Measurements from ENCODE around the gene SPA17. TPM values are rescaled to one million over a fixed set of nuclear protein-coding genes. Genes with fewer than 3 reads are reported as not detected.
A peak's percentile ranks its signal among the peaks of the same experiment; 100 is the strongest.

Gene SPA17
- total RNA-seq, 1 experiment from 2014 or later = 14.0 TPM

GRCh38 chr11:124740277-124740882, 66.7 kb downstream of the SPA17 start:
- DNase-seq = peak; percentile 60

GRCh38 chr11:124742555-124742954, 68.9 kb downstream of the SPA17 start:
- H3K4me2 ChIP-seq (ENCODE audit: low read length) = no peak overlapping the region
- BruUV-seq (replicated peaks) = no TSS peak
- no peak overlapping the region for H3K27ac ChIP-seq (ENCODE audit: low read length)
- TF ChIP-seq CTCF (conservative IDR thresholded peaks at IDR 0.05; ENCODE audit: low read depth, low read length) (no peak), EZH2 (IDR thresholded peaks at IDR 0.05; ENCODE audit: low read length, unreplicated experiment) (no peak), EZH2phosphoT487 (IDR thresholded peaks at IDR 0.05; ENCODE audit: borderline replicate concordance, low read length) (no peak)
- no peaks in the 10 kb centered on the region for H3K9me2 ChIP-seq (replicated peaks; ENCODE audit: low read length)
- peaks cover 30% of the 10 kb centered on the region for H3K4me1 ChIP-seq (ENCODE audit: insufficient read depth, low read length)
- H3K79me2 ChIP-seq (ENCODE audit: low read length) = no peaks in the 10 kb centered on the region
- H3K4me3 ChIP-seq (ENCODE audit: low read length) = no peak overlapping the region
- no peak overlapping the region for H3K9ac ChIP-seq (ENCODE audit: low read length)
- H3F3A ChIP-seq (ENCODE audit: low read length, unreplicated experiment) = no peaks in the 10 kb centered on the region
- POLR2A ChIA-PET (ENCODE audit: unreplicated experiment) = interaction anchor here (0.7 kb wide), 1 partner anchor 407 kb away, joined by 3 read pairs; no protein-coding TSS in a partner anchor
- ATAC-seq (no peak), DNase-seq (no peak)
- CTCF ChIA-PET = no interaction called here
- no peaks in the 10 kb centered on the region for H3K36me3 ChIP-seq (ENCODE audit: low read depth, low read length)
- intact Hi-C loops (cut with micrococcal nuclease) = loop anchor here (10.0 kb wide), 1 partner anchor 52 kb away; no protein-coding TSS in a partner anchor
- no peak overlapping the region for H2AFZ ChIP-seq (ENCODE audit: low read length)
- H3K9me3 ChIP-seq (ENCODE audit: low read length) = no peaks in the 10 kb centered on the region
- no peaks in the 10 kb centered on the region for H4K20me1 ChIP-seq (ENCODE audit: low read length)
- no peaks in the 10 kb centered on the region for H3K27me3 ChIP-seq (ENCODE audit: low read length)

More at GRCh38 chr11:124740277-124740882, 66.7 kb downstream of the SPA17 start:
- ATAC-seq = peak; percentile 63
- ChIA-PET POLR2A (ENCODE audit: unreplicated experiment) (interaction anchor here (0.5 to 1.0 kb wide), 4 partner anchors 66 to 634 kb away, joined by 6 to 16 read pairs (median 8); partner anchors contain the start of genes SIAE and SPA17), CTCF (interaction anchor here (0.6 to 1.4 kb wide), 3 partner anchors 13 to 71 kb away, joined by 3 to 5 read pairs (median 3); no protein-coding TSS in a partner anchor)
- Histone ChIP-seq H3K4me3 (ENCODE audit: low read length) (peak overlapping the region; percentile 85), H3K27ac (ENCODE audit: low read length) (no peak overlapping the region), H3K36me3 (ENCODE audit: low read depth, low read length) (no peaks in the 10 kb centered on the region), H3K9ac (ENCODE audit: low read length) (peak overlapping the region; percentile 38), H3K9me3 (ENCODE audit: low read length) (no peaks in the 10 kb centered on the region), H4K20me1 (ENCODE audit: low read length) (no peaks in the 10 kb centered on the region), H2AFZ (ENCODE audit: low read length) (peak overlapping the region; percentile 93), H3K79me2 (ENCODE audit: low read length) (no peaks in the 10 kb centered on the region), H3K9me2 (replicated peaks; ENCODE audit: low read length) (no peaks in the 10 kb centered on the region), H3K27me3 (ENCODE audit: low read length) (no peaks in the 10 kb centered on the region), H3K4me2 (ENCODE audit: low read length) (peak overlapping the region; percentile 91), H3F3A (ENCODE audit: low read length, unreplicated experiment) (no peaks in the 10 kb centered on the region), H3K4me1 (ENCODE audit: insufficient read depth, low read length) (peaks cover 18% of the 10 kb centered on the region)
- TF ChIP-seq EZH2phosphoT487 (IDR thresholded peaks at IDR 0.05; ENCODE audit: borderline replicate concordance, low read length) = no peak
- TF ChIP-seq EZH2 (IDR thresholded peaks at IDR 0.05; ENCODE audit: low read length, unreplicated experiment) = no peak
- TF ChIP-seq CTCF (conservative IDR thresholded peaks at IDR 0.05; ENCODE audit: low read depth, low read length) = peak; percentile 70
- BruUV-seq (replicated peaks) = no TSS peak
- intact Hi-C loops (cut with micrococcal nuclease) = loop anchor here (1.0 to 10.0 kb wide), 2 partner anchors 54 to 71 kb away; no protein-coding TSS in a partner anchor

GRCh38 chr11:124743050-124743449, 69.3 kb downstream of the SPA17 start:
- Histone ChIP-seq H3K4me1 (ENCODE audit: insufficient read depth, low read length) (peaks cover 35% of the 10 kb centered on the region), H3K27me3 (ENCODE audit: low read length) (no peaks in the 10 kb centered on the region), H3K4me2 (ENCODE audit: low read length) (no peak overlapping the region), H3K9ac (ENCODE audit: low read length) (no peak overlapping the region), H3K9me3 (ENCODE audit: low read length) (no peaks in the 10 kb centered on the region), H3K36me3 (ENCODE audit: low read depth, low read length) (no peaks in the 10 kb centered on the region), H4K20me1 (ENCODE audit: low read length) (no peaks in the 10 kb centered on the region), H3K79me2 (ENCODE audit: low read length) (no peaks in the 10 kb centered on the region), H3K9me2 (replicated peaks; ENCODE audit: low read length) (no peaks in the 10 kb centered on the region), H3K4me3 (ENCODE audit: low read length) (no peak overlapping the region), H2AFZ (ENCODE audit: low read length) (no peak overlapping the region), H3K27ac (ENCODE audit: low read length) (no peak overlapping the region), H3F3A (ENCODE audit: low read length, unreplicated experiment) (no peaks in the 10 kb centered on the region)
- POLR2A ChIA-PET (ENCODE audit: unreplicated experiment) = no interaction called here
- BruUV-seq (replicated peaks) = no TSS peak
- no peak for DNase-seq
- ATAC-seq = no peak
- CTCF ChIA-PET = no interaction called here
- no peak for TF ChIP-seq EZH2 (IDR thresholded peaks at IDR 0.05; ENCODE audit: low read length, unreplicated experiment)
- TF ChIP-seq EZH2phosphoT487 (IDR thresholded peaks at IDR 0.05; ENCODE audit: borderline replicate concordance, low read length) = no peak
- no peak for TF ChIP-seq CTCF (conservative IDR thresholded peaks at IDR 0.05; ENCODE audit: low read depth, low read length)
- intact Hi-C loops (cut with micrococcal nuclease) = loop anchor here (10.0 kb wide), 1 partner anchor 52 kb away; no protein-coding TSS in a partner anchor

Data from PC-3 (cell line).